Measurements from ENCODE around the gene CSNK1E. TPM values are rescaled to one million over a fixed set of nuclear protein-coding genes. Genes with fewer than 3 reads are reported as not detected.
A peak's percentile ranks its signal among the peaks of the same experiment; 100 is the strongest.

Gene CSNK1E
- total and polyA plus RNA-seq, 2 of the 8 experiments (the other 6 are each of a cell fraction or from before 2014, with no cell fraction given) = 247 to 263 TPM

DNA sequence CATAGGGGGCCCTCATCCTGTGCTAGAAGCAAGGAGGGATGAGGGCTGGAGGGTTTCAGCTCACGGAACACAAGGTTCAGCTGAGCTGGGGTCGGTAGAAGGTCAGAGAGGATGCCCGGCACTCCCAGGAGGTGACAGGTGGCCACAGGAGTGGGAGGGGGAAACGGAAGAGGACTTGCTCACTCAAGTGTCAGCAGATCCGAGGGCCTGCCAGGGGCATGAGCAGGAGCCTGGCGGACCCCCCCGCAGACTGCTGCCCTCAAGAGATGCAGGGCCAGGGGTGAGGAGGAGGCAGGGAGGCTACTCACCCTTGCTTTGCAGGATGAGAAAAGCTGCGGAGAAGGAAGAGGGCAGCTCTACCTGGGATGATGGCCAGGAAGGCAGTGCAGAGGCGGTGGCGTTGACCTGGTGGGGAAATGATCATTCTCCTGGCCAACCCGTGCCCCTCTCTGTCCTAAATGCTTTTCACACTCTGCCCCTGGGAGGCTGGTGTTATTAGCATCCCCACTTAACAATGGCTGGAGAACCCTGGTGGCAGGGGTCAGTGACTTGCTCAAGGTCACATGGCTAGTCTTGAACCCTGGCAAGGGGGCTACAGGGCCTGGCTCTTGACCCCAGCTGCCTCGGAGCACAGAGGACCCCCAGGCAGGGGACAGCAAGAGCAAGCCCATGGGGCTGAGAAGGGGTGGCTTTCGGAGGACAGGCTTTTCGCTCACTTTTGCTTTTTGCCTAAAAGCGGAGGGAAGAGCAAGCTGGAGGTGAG is 30.1 kb upstream of the CSNK1E start:
- FAIRE-seq (no peak), DNase-seq (ENCODE audit: low read depth in 1 of 2, low spot score in 2 of 2) (peak in 1 of 2 experiments; percentile 51)
- H3K4ac ChIP-seq (replicated peaks; ENCODE audit: insufficient read length, low read depth, low read length) = no peak overlapping the region

More for the DNA sequence above, 30.1 kb upstream of the CSNK1E start:
- Histone ChIP-seq H2BK5ac (ENCODE audit: low read depth, low read length) (peak overlapping the region; percentile 60; the same call in 1 of the 2 replicates), H4K20me1 (replicated peaks in 1 of 2; ENCODE audit: control insufficient read depth in 1 of 2, insufficient read depth in 2 of 2, low read length in 2 of 2) (peaks cover 0 to 14% of the 10 kb centered on the region in 2 experiments), H3K27me3 (replicated peaks in 1 of 4; ENCODE audit: control insufficient read depth in 3 of 4, extremely low read depth in 1 of 4, insufficient read depth in 3 of 4, low read length in 3 of 4) (no peaks in the 10 kb centered on the region), H3K9ac (replicated peaks in 1 of 4; ENCODE audit: extremely low read depth in 1 of 4, low read depth in 3 of 4, low read length in 3 of 4) (no peak overlapping the region), H3K4me2 (ENCODE audit: insufficient read depth in 1 of 2, low read depth in 2 of 2, low read length in 2 of 2) (no peak overlapping the region), H2AFZ (ENCODE audit: low read length) (no peak overlapping the region), H3K79me1 (ENCODE audit: low read depth, low read length) (no peaks in the 10 kb centered on the region), H3K27ac (ENCODE audit: low read depth, low read length) (no peak overlapping the region), H3K9me3 (ENCODE audit: insufficient read depth in 2 of 2, low read depth in 1 of 2, low read length in 1 of 2) (no peaks in the 10 kb centered on the region), H3K4me1 (replicated peaks in 1 of 4; ENCODE audit: control insufficient read depth in 3 of 4, insufficient read depth in 4 of 4, low read length in 3 of 4) (peaks cover 0 to 25% (median 4%) of the 10 kb centered on the region in 4 experiments; a peak in 6 of 7 replicates), H2AK5ac (ENCODE audit: low read depth, low read length) (no peak overlapping the region), H4K5ac (ENCODE audit: insufficient read length, low read depth, low read length) (no peak overlapping the region), H3K14ac (ENCODE audit: insufficient read length) (no peak overlapping the region), H2BK15ac (ENCODE audit: low read length) (no peak overlapping the region; the same call in 1 of the 2 replicates), H3K36me3 (ENCODE audit: control insufficient read depth in 2 of 4, insufficient read depth in 4 of 4, low read length in 3 of 4) (no peaks in the 10 kb centered on the region), H3K23me2 (ENCODE audit: low read depth, low read length) (no peaks in the 10 kb centered on the region), H4K8ac (ENCODE audit: extremely low read depth, insufficient read depth, low read length) (peak overlapping the region; percentile 20; the same call in 1 of the 2 replicates), H2BK12ac (ENCODE audit: low read depth, low read length) (0 out of 2 replicates have a peak overlapping the region, but pooled peaks have one; percentile 39), H4K91ac (replicated peaks; ENCODE audit: insufficient read length, low read length) (peak overlapping the region; percentile 10), H3K79me2 (ENCODE audit: control insufficient read depth in 1 of 2, insufficient read depth in 2 of 2, low read length in 2 of 2) (no peaks in the 10 kb centered on the region), H2BK120ac (replicated peaks; ENCODE audit: low read depth, low read length) (no peak overlapping the region), H3K56ac (replicated peaks; ENCODE audit: insufficient read length, low read depth, low read length) (no peak overlapping the region), H3K18ac (ENCODE audit: extremely low read depth, low read length) (no peak overlapping the region), H3K4me3 (ENCODE audit: extremely low read depth in 1 of 4, insufficient read depth in 2 of 4, low read depth in 3 of 4, low read length in 4 of 4) (no peak overlapping the region), H2BK20ac (ENCODE audit: low read length) (no peak overlapping the region), H3K23ac (ENCODE audit: insufficient read length) (no peak overlapping the region)
- ChIA-PET CTCF (ENCODE audit: partially characterized antibody) (interaction anchor here (0.7 to 6.7 kb wide), 9 partner anchors 9 to 227 kb away, joined by 3 to 43 read pairs (median 4); no protein-coding TSS in a partner anchor), POLR2A (ENCODE audit: partially characterized antibody) (interaction anchor here (0.8 to 8.3 kb wide), 13 partner anchors 11 to 132 kb away, joined by 3 to 84 read pairs (median 6); partner anchors contain the start of gene CSNK1E)
- TF ChIP-seq POLR2AphosphoS5 (IDR thresholded peaks at IDR 0.05; ENCODE audit: low read depth, low read length) = peak; percentile 36; the same call in 1 of the 2 replicates
- TF ChIP-seq, protein P1, sequence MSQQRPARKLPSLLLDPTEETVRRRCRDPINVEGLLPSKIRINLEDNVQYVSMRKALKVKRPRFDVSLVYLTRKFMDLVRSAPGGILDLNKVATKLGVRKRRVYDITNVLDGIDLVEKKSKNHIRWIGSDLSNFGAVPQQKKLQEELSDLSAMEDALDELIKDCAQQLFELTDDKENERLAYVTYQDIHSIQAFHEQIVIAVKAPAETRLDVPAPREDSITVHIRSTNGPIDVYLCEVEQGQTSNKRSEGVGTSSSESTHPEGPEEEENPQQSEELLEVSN (IDR thresholded peaks at IDR 0.05) = no peak
- WGBS, 2 experiments (ENCODE audit: extremely low coverage in 1 of 2, insufficient coverage in 1 of 2, insufficient read length in 1 of 2, insufficient replicate concordance in 2 of 2, low coverage in 1 of 2, low lambda C conversion rate in 2 of 2, missing lambda C conversion rate in 1 of 2) = 82% methylated on average over 15 of the region's 15 CpGs; no CpG with 5 or more reads in 1 of the 2 experiments

All from H1 (cell line).